Stimulated activated CD4-positive, alpha-beta T cell treated with anti-CD3 and anti-CD28 coated beads, Interleukin-4, amount 100 ng/mL, for 48 hours (primary cell): ENCODE measurements around the gene NTNG2.

Source experiments
- DNase-seq, 2 donors: peaks; one replicate each; pipeline ENCODE4 v3.0.0-alpha.2; 2020; ENCODE audit warnings: low read depth in 2 of 2

Gene NTNG2

GRCh38 chr9:132235894-132236661 lies 74.2 kb downstream of the NTNG2 start:
- peak; percentile 72 to 86 for DNase-seq

DNA sequence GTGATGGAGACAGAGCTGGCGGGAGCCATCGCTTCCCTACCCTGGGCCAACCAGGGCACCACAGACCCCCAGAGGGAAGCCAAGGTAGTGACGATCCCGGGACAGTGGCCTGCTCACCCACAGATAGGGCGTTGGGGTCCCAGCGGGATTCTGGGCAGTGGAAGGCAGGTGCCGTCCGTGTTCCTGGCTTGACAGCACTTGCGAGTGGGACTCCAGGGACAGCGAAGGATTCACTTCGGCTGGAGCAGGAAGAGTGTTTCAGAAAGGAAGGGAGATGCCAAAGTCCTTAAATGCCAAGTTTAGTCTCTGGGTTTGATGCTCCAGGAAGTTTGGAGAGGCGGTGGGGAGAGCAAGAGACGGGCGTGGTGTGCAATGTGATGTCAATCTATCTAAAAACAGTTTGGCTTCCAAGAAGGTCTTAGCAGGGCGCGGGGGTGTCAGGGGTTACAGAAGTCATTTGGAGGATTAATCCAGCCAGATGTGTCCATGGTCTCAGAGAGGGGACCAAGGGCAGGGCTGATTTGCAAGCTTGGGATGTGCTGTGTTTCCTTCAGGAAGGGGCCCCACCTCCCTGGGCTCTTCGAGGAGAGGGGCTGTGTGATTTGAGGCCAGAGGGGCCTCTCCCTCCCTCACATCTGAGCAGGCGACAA lies 74.9 kb downstream of the NTNG2 start:
- no peak for DNase-seq

GRCh38 chr9:132237481-132237880 lies 75.6 kb downstream of the NTNG2 start:
- no peak for DNase-seq

GRCh38 chr9:132238026-132238972 lies 76.4 kb downstream of the NTNG2 start:
- no peak for DNase-seq

DNA sequence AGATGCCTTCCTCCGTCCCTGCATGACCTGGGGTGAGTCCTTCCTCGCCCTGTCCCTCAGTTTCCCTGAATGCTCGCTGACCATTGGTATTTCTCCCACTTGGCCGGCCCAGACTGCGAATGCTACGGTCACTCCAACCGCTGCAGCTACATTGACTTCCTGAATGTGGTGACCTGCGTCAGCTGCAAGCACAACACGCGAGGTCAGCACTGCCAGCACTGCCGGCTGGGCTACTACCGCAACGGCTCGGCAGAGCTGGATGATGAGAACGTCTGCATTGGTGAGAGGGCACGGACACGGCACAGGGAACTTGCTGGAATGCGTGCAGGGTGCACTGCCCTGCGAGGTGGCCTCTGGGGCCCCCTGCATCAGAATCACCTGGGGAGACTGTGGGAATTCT lies 77.1 kb downstream of the NTNG2 start:
- DNase-seq: no peak

DNA sequence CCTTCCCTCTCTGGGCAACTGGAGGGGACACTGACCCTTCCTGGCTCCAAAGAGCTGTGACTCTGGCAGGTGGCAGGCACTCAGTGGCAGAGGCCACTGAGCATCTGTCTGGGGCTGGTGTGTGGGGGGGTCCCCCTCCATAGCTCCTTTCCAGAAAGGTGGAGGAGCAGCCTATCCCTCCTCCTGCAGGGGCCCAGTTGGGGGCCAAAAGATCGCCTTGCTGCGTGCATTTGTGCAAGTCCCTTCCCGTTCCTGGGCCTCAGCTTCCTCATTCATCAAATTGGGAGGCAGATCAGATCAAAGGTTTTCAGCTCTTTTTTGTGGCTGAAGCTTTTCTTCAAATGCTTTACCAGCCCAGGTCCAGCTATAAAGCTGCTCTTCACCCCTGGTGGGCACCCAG lies 77.7 kb downstream of the NTNG2 start:
- no peak for DNase-seq

DNA sequence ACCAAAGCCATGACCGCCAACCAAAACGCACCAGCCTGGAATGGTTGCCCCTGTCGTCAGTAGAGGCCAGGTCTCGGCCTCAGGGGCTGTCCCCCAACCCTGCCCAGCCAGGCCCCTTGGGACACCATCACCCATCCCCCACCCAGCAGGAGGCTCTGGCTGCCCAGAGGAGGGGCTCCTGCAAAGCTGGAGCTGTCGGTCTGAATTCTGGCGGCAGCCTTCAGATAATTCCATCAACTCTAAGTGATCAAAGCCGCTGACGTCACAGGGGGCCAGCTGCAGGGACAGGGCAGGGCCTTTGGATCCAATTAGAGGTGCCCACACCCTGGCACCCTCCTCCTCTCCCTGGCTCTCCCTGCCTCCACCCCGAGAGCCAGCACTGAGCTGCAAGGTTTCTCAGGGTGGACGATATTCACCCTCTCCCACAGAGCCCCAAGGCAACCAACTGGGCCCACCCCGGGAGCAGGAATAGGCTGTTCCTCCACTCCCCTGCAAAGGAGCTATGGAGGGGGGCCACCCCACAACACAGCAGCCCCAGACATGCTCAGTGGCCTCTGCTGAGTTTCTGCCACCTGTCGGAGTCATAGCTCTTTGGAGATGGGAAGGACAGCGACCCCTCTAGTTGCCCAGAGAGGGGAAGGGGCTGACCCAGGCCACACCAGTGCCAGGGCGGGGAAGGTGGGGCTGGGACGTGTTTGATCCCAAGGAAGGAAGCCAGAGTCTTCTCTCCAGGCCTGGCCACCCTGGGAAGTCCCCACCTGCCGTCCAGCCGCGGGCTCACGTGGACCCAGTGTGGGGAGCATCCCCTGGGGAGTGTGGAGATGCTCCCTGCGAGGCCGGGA lies 78.4 kb downstream of the NTNG2 start:
- no peak for DNase-seq

- DNase-seq: peak; percentile 97 to 99
Measured at GRCh38 chr9:132240841-132241482, 79.1 kb downstream of the NTNG2 start.

- no peak for DNase-seq
Measured at GRCh38 chr9:132241483-132241839, 79.6 kb downstream of the NTNG2 start.

- no peak for DNase-seq
Measured at GRCh38 chr9:132241840-132242620, 80.2 kb downstream of the NTNG2 start.

DNA sequence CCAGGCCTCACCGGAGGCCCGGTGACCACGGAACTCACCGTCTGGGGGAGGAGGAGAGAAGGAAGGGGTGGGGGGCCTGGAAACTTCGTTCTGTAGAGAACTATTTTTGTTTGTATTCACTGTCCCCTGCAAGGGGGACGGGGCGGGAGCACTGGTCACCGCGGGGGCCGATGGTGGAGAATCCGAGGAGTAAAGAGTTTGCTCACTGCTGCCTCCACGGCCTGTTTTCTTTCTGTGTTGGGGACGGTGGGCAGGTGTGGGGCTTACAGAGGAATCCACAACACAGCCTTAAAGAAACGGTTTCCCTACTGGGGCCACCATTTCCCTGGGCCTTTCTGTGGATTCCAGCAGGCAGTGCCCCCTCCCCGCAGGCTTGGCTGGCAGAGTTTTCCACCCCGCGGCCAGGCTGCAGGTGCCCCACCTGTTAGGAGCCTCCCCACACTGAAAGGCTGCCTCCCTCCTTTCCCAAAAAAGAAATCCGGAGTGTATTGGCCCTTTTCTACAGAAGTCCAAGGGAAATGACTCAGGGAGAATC lies 80.8 kb downstream of the NTNG2 start:
- no peak for DNase-seq

DNA sequence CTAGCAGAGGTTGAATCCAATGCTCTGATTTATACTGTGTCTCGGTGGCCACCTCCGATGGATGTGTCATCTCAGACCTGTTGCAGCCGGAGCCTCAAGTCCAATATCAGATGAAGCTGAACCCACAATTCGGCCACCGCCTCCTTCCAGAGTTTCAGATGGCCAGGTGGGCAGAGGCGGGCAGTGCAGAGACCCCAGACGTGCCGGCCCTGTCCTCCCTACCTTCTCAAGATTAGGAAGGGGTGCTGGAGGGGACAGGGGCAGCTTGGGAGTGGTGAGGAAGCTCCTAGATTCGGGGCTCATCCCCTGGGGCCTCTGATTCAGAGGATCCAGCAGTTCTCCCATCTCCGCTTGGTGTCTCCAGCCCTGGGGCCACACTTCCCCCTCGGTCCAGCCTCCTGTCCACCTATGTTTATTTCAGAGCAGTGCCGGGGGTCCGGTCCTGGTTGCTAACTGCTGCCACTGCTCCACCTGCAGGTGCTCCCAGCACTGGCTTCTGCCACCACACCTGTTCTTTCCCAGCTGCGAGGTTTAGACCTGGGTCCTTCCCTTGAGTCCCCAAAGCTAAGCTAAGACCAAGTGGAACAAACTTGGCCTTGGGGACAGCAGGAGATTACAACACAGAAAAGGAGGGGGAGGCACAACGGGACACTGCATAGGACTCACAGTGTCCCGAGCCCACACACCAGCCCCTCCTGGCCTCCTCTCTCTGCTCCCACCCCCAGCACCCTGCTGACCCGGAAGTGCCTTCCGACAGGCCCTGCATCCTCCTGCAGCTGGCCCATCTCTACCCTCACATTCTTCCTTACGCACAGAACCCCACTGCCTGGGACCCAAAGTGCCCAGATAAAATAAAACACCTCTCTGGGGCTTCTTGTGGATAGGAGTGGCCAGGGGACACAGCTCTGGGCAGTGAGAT lies 81.6 kb downstream of the NTNG2 start:
- no peak for DNase-seq

DNA sequence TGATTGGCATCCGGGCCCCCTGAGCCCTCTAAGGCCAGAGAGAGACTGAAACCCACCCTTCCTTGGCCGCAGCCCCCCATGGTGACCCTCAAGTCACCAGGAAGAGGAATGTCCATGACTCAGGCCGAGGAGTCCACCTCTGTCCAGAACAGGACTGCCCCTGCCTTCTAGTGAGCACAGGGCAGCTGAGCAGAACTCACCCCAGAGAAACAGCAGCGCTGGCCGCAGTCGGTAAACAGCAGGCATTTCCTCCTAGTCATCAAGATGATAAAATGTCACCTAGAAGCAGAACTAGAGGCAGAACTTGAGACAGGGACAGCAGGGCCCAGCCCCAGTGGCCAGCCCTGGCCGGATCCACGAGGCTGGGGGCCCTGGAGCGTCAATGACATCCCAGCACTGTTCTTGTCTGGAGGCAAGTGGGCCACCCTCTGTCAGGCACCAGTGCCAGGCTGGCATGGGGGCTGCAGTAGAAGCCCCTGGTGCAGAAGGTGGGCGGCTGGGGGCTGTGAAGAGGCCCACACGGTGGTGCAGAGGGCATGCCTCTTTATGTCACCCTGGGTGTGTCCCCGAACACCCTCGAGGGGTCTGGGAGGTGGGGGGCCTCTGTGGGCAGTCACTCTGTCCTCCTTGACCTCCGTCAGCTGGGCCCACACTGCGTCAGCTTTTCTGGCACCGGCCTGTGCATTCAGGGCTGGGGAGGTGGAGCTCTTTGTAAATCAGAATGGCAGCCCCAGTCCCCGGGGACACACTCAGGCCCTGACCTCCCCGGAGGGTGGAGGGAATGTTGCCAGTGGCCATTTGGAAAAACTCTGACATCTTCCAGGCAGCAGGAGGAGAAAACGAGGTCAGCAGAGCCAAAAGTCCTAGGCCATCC lies 83.0 kb downstream of the NTNG2 start:
- DNase-seq: no peak

- DNase-seq: no peak
Measured at GRCh38 chr9:132245465-132245864, 83.6 kb downstream of the NTNG2 start.

DNA sequence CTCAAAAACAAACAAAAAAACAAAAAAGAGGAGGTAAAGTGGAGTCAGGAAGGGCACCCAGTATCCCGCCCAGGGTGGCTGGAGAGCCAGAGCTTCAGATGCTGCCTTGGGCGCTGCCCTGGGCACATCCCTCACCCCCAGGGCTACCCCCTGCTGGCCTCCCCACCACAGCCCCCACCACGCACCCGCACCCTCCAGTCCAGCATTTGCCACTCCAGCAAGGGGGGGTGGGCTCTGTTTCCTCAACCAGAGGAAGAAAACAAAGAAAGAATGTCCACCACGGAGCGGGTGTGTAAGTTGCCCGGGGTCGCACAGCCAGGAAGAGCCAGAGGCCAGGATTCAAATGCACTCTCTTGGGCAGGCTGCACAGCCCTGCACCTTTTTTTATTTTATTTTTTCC lies 86.1 kb downstream of the NTNG2 start:
- no peak for DNase-seq

- no peak for DNase-seq
Measured at GRCh38 chr9:132249123-132249522, 87.3 kb downstream of the NTNG2 start.

DNA sequence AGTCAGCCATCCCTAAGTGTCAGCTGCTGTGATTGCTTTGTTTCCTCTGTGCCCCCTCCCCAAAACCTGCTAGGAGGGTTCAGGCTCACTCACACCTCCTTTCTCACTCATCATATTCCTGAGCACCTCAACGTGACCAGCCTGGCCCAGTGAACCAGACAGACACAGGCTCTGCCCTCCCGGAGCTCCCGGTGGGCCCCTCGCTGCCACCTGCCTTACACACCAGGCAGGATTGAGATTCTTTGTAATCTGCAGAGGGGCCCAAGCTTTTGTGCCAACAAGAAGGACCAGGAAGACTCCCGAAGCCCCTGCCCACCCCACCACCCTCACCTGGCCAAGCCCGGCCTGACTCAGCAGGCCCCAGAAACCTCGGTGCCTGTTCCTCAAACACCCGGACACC lies 87.8 kb downstream of the NTNG2 start:
- no peak for DNase-seq
